Measurements from ENCODE around the gene TRAPPC3L.

DNA sequence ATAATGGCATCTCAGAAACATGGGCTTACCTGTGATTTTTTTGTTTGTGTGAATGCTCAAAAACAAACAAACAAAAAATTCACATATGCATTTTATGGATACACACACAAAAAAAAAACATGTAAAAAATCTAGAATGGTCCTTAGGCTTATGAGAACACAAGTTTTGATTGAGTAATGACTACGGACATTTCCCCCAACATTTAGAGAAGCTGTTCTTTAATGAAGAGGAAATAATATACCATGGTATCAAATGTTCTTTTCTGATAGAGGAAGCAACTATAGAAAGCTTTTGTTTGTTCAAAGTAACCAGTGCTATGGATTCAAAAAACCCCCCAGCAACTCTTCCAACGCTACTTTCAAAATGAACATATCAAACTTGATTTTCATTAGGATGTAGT is 93.0 kb downstream of the TRAPPC3L start:
- TF ChIP-seq ZNF577 (CRISPR knock-in tag; IDR thresholded peaks at IDR 0.05; ENCODE audit: borderline replicate concordance, low read depth) (no peak), ZNF251 (CRISPR knock-in tag; IDR thresholded peaks at IDR 0.05) (no peak), JUNB (CRISPR knock-in tag; IDR thresholded peaks at IDR 0.05; ENCODE audit: borderline replicate concordance) (no peak), CTCF (CRISPR knock-in tag; IDR thresholded peaks at IDR 0.05) (no peak), SALL2 (CRISPR knock-in tag; IDR thresholded peaks at IDR 0.05) (no peak), FOXM1 (CRISPR knock-in tag; IDR thresholded peaks at IDR 0.05) (no peak), ZKSCAN1 (IDR thresholded peaks at IDR 0.05; ENCODE audit: low read length) (no peak), TFDP1 (CRISPR knock-in tag; IDR thresholded peaks at IDR 0.05; ENCODE audit: borderline replicate concordance) (no peak), FOXP1 (IDR thresholded peaks at IDR 0.05) (no peak), FOXP1 (CRISPR knock-in tag; IDR thresholded peaks at IDR 0.05) (no peak), EZH2 (conservative IDR thresholded peaks at IDR 0.05; ENCODE audit: low read depth, low read length) (no peak), CEBPG (CRISPR knock-in tag; IDR thresholded peaks at IDR 0.05) (no peak), ZNF431 (CRISPR knock-in tag; IDR thresholded peaks at IDR 0.05; ENCODE audit: borderline replicate concordance, low read depth) (no peak), ARNT (IDR thresholded peaks at IDR 0.05) (no peak)
- TF ChIP-seq, protein P1, sequence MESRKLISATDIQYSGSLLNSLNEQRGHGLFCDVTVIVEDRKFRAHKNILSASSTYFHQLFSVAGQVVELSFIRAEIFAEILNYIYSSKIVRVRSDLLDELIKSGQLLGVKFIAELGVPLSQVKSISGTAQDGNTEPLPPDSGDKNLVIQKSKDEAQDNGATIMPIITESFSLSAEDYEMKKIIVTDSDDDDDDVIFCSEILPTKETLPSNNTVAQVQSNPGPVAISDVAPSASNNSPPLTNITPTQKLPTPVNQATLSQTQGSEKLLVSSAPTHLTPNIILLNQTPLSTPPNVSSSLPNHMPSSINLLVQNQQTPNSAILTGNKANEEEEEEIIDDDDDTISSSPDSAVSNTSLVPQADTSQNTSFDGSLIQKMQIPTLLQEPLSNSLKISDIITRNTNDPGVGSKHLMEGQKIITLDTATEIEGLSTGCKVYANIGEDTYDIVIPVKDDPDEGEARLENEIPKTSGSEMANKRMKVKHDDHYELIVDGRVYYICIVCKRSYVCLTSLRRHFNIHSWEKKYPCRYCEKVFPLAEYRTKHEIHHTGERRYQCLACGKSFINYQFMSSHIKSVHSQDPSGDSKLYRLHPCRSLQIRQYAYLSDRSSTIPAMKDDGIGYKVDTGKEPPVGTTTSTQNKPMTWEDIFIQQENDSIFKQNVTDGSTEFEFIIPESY (CRISPR knock-in tag; IDR thresholded peaks at IDR 0.05): no peak

All from HepG2 (cell line).